H9 (cell line): ENCODE measurements around the gene ITGB3. TPM values are rescaled to one million over a fixed set of nuclear protein-coding genes. Genes with fewer than 3 reads are reported as not detected.

Experiments used
- DNase-seq: peaks from one replicate; pipeline ENCODE4 v3.0.0-alpha.2; 2017
- H2AFZ ChIP-seq: one replicate; pipeline ENCODE4 v1.6.1; 2013; ENCODE audit warnings: mild to moderate bottlenecking, low read length, control low read depth, moderate library complexity
- H2AK5ac ChIP-seq: 2 replicates; pipeline ENCODE4 v1.6.1; 2013; ENCODE audit warnings: low read length, control low read depth, mixed read lengths; ENCODE audit not compliant: insufficient read length
- H2BK120ac ChIP-seq: one replicate; pipeline ENCODE4 v1.6.1; 2013; ENCODE audit warnings: low read depth, mild to moderate bottlenecking, low read length, control low read depth, inconsistent platforms; ENCODE audit not compliant: poor library complexity, severe bottlenecking
- H2BK12ac ChIP-seq: 2 replicates; pipeline ENCODE4 v1.6.1; 2013; ENCODE audit warnings: low read length, control low read depth, mixed read lengths, low read depth; ENCODE audit not compliant: insufficient read length
- H2BK15ac ChIP-seq: 2 replicates; pipeline ENCODE4 v1.6.1; 2013; ENCODE audit warnings: low read depth, low read length, control low read depth
- H2BK20ac ChIP-seq: one replicate; pipeline ENCODE4 v1.6.1; 2013; ENCODE audit warnings: low read depth, mild to moderate bottlenecking, low read length, control low read depth, inconsistent platforms; ENCODE audit not compliant: poor library complexity, severe bottlenecking
- H2BK5ac ChIP-seq: 2 replicates; pipeline ENCODE4 v1.6.1; 2013; ENCODE audit warnings: low read length, control low read depth, mixed read lengths; ENCODE audit not compliant: insufficient read length
- H3K14ac ChIP-seq: 2 replicates; pipeline ENCODE4 v1.6.1; 2013; ENCODE audit warnings: low read length, control low read depth; ENCODE audit not compliant: insufficient read depth
- H3K18ac ChIP-seq: 2 replicates; pipeline ENCODE4 v1.6.1; 2013; ENCODE audit warnings: low read depth, mild to moderate bottlenecking, mixed read lengths, low read length, control low read depth; ENCODE audit not compliant: insufficient read length
- H3K23ac ChIP-seq: 2 replicates; pipeline ENCODE4 v1.6.1; 2013; ENCODE audit warnings: low read length, control low read depth, mixed read lengths, low read depth; ENCODE audit not compliant: insufficient read length
- H3K23me2 ChIP-seq: 2 replicates; pipeline ENCODE4 v1.6.1; 2013; ENCODE audit warnings: low read depth, mild to moderate bottlenecking, mixed read lengths, low read length, control low read depth; ENCODE audit not compliant: insufficient read length, poor library complexity, severe bottlenecking
- H3K27ac ChIP-seq: 2 replicates; pipeline ENCODE4 v1.5.1; 2013; ENCODE audit warnings: low read length, control low read depth, mixed read lengths, low read depth; ENCODE audit not compliant: insufficient read length
- H3K27me3 ChIP-seq: 2 replicates; pipeline ENCODE4 v1.6.1; 2013; ENCODE audit warnings: low read length, control low read depth, inconsistent platforms; ENCODE audit not compliant: insufficient read depth
- H3K4ac ChIP-seq: 2 replicates; pipeline ENCODE4 v1.6.1; 2013; ENCODE audit warnings: low read depth, mild to moderate bottlenecking, control low read depth, inconsistent platforms, low read length, moderate library complexity
- H3K4me1 ChIP-seq: 2 replicates; pipeline ENCODE4 v1.6.1; 2013; ENCODE audit warnings: low read length, control low read depth, inconsistent platforms; ENCODE audit not compliant: insufficient read depth
- H3K4me2 ChIP-seq: 2 replicates; pipeline ENCODE4 v1.6.1; 2013; ENCODE audit warnings: low read length, control low read depth, mixed read lengths; ENCODE audit not compliant: insufficient read length, insufficient read depth
- H3K56ac ChIP-seq: 2 replicates; pipeline ENCODE4 v1.6.1; 2013; ENCODE audit warnings: low read depth, mild to moderate bottlenecking, mixed read lengths, low read length, control low read depth; ENCODE audit not compliant: insufficient read length
- H3K79me1 ChIP-seq: 2 replicates; pipeline ENCODE4 v1.6.1; 2013; ENCODE audit warnings: low read depth, mild to moderate bottlenecking, moderate library complexity, low read length, control low read depth, inconsistent platforms; ENCODE audit not compliant: insufficient read depth, poor library complexity, severe bottlenecking
- H3K79me2 ChIP-seq: 2 replicates; pipeline ENCODE4 v1.6.1; 2013; ENCODE audit warnings: low read length, control low read depth, inconsistent platforms; ENCODE audit not compliant: insufficient read depth
- H3K9ac ChIP-seq: 2 replicates; pipeline ENCODE4 v1.6.1; 2013; ENCODE audit warnings: low read length, control low read depth, mixed read lengths; ENCODE audit not compliant: insufficient read length; ENCODE audit errors: extremely low read depth
- H3K9me3 ChIP-seq: one replicate; pipeline ENCODE4 v1.6.1; 2013; ENCODE audit warnings: low read depth, low read length, inconsistent platforms; ENCODE audit not compliant: control insufficient read depth
- H3T11ph ChIP-seq: one replicate; pipeline ENCODE4 v1.6.1; 2013; ENCODE audit warnings: mild to moderate bottlenecking, low read length, control low read depth, inconsistent platforms
- H4K20me1 ChIP-seq: one replicate; pipeline ENCODE4 v1.6.1; 2013; ENCODE audit not compliant: control insufficient read depth, insufficient read length, insufficient read depth
- H4K5ac ChIP-seq: 2 replicates; pipeline ENCODE4 v1.6.1; 2013; ENCODE audit warnings: low read depth, mild to moderate bottlenecking, mixed read lengths, low read length, control low read depth; ENCODE audit not compliant: insufficient read length
- H4K8ac ChIP-seq: replicated peaks from 2 replicates; pipeline ENCODE4 v1.6.1; 2013; ENCODE audit warnings: low read length, control low read depth, mixed read lengths, low read depth; ENCODE audit not compliant: insufficient read length
- H4K91ac ChIP-seq: 2 replicates; pipeline ENCODE4 v1.6.1; 2013; ENCODE audit warnings: low read depth, mild to moderate bottlenecking, moderate library complexity, mixed read lengths, low read length, control low read depth; ENCODE audit not compliant: insufficient read length
- H3K27ac Mint-ChIP-seq, 3 experiments: 2 replicates in 2 of 3; 3 replicates in 1 of 3; pipeline ENCODE4 v1.8.0; 2020 to 2021; ENCODE audit warnings: mixed read lengths in 3 of 3, mild to moderate bottlenecking in 1 of 3, moderate library complexity in 1 of 3
- H3K27me3 Mint-ChIP-seq: 2 replicates; pipeline ENCODE4 v1.8.0; 2021; ENCODE audit warnings: low read depth, mild to moderate bottlenecking, moderate library complexity, mixed read lengths
- H3K36me3 Mint-ChIP-seq, 3 experiments: 2 replicates in 2 of 3; 3 replicates in 1 of 3; pipeline ENCODE4 v1.8.0; 2020 to 2021; ENCODE audit warnings: low read depth in 3 of 3, mixed read lengths in 3 of 3; ENCODE audit not compliant: insufficient read depth in 1 of 3
- H3K4me1 Mint-ChIP-seq, 2 experiments: 2 replicates each; pipeline ENCODE4 v1.8.0; 2020; ENCODE audit warnings: mixed read lengths in 2 of 2
- H3K4me3 Mint-ChIP-seq, 2 experiments: 2 replicates in 1 of 2; 3 replicates in 1 of 2; pipeline ENCODE4 v1.8.0; 2020 to 2021; ENCODE audit warnings: mild to moderate bottlenecking in 2 of 2, mixed read lengths in 2 of 2, moderate library complexity in 1 of 2
- H3K9me3 Mint-ChIP-seq, 2 experiments: 2 replicates in 1 of 2; 3 replicates in 1 of 2; pipeline ENCODE4 v1.8.0; 2020; ENCODE audit warnings: mild to moderate bottlenecking in 2 of 2, mixed read lengths in 2 of 2, moderate library complexity in 1 of 2
- CTCF ChIP-seq: fragments of 200-600 bp; sonication (generic); conservative IDR thresholded peaks from 3 replicates; pipeline ENCODE4 v1.8.0; 2021; ENCODE audit warnings: antibody characterized with exemption, mild to moderate bottlenecking
- WGBS: extraction: QIAGEN DNeasy Blood & Tissue Kit; methylation state at CpG from one replicate; pipeline ENCODE4 v1.1.7; 2013; ENCODE audit warnings: missing lambda C conversion rate, low lambda C conversion rate, mixed read lengths; ENCODE audit not compliant: insufficient read length; ENCODE audit errors: extremely low coverage; 5-methylcytosine and 5-hydroxymethylcytosine counted together
- total RNA-seq: library from RNA; stranded (reverse); gene quantifications from 2 replicates; pipeline ENCODE4 v1.2.1, GENCODE V29; 2021

The ITGB3 gene
- total RNA-seq, 1 experiment from 2014 or later: not detected

GRCh38 chr17:47295874-47296255 lies 42.2 kb downstream of the ITGB3 start:
- no peak overlapping the region for H2BK5ac ChIP-seq
- no peak overlapping the region for H3K18ac ChIP-seq
- H4K8ac ChIP-seq: no peak overlapping the region
- H3K56ac ChIP-seq: no peak overlapping the region
- H3K27ac Mint-ChIP-seq: no peak overlapping the region
- H4K91ac ChIP-seq: no peak overlapping the region
- no peaks in the 10 kb centered on the region for H3K79me1 ChIP-seq
- no peaks in the 10 kb centered on the region for H3K9me3 Mint-ChIP-seq
- H3K36me3 Mint-ChIP-seq: no peaks in the 10 kb centered on the region
- no peak overlapping the region for H2BK20ac ChIP-seq
- no peak overlapping the region for H2BK120ac ChIP-seq
- H3K27ac ChIP-seq: no peak overlapping the region
- TF ChIP-seq CTCF: no peak
- H3K4ac ChIP-seq: no peak overlapping the region
- H4K5ac ChIP-seq: no peak overlapping the region
- H4K20me1 ChIP-seq: no peaks in the 10 kb centered on the region
- no peak for DNase-seq
- no peak overlapping the region for H3K23ac ChIP-seq
- H2BK12ac ChIP-seq: no peak overlapping the region
- H3K9ac ChIP-seq: no peak overlapping the region
- no peaks in the 10 kb centered on the region for H3K23me2 ChIP-seq
- H2AFZ ChIP-seq: no peak overlapping the region
- H2AK5ac ChIP-seq: no peak overlapping the region
- H3K14ac ChIP-seq: no peak overlapping the region
- no peaks in the 10 kb centered on the region for H3K79me2 ChIP-seq
- no peaks in the 10 kb centered on the region for H3K9me3 ChIP-seq
- H2BK15ac ChIP-seq: no peak overlapping the region
- H3T11ph ChIP-seq: no peak overlapping the region
- H3K4me1 Mint-ChIP-seq: peaks cover 13 to 19% of the 10 kb centered on the region in 2 experiments
- peaks cover 3% of the 10 kb centered on the region for H3K27me3 Mint-ChIP-seq
- WGBS: no CpG with 5 or more reads among the region's 6 CpGs
- no peak overlapping the region for H3K4me2 ChIP-seq
- H3K4me3 Mint-ChIP-seq: no peak overlapping the region
- H3K27me3 ChIP-seq: no peaks in the 10 kb centered on the region
- H3K4me1 ChIP-seq: no peaks in the 10 kb centered on the region
